ENCODE results near the gene STXBP5.

The STXBP5 gene

GRCh38 chr6:147167576-147168461 lies 36.4 kb upstream of the STXBP5 start:
- TF ChIP-seq GATA2 (IDR thresholded peaks at IDR 0.05; ENCODE audit: low read depth, low read length) (no peak), GATA3 (IDR thresholded peaks at IDR 0.05; ENCODE audit: low read depth, low read length) (no peak)

- TF ChIP-seq GATA3 (IDR thresholded peaks at IDR 0.05; ENCODE audit: low read depth, low read length) (no peak), GATA2 (IDR thresholded peaks at IDR 0.05; ENCODE audit: low read depth, low read length) (no peak)
These were observed 34.7 kb upstream of the STXBP5 start for GRCh38 chr6:147169529-147169928.

GRCh38 chr6:147170269-147170668 lies 33.9 kb upstream of the STXBP5 start:
- no peak for TF ChIP-seq GATA3 (IDR thresholded peaks at IDR 0.05; ENCODE audit: low read depth, low read length)
- TF ChIP-seq GATA2 (IDR thresholded peaks at IDR 0.05; ENCODE audit: low read depth, low read length), result no peak

GRCh38 chr6:147173140-147173539 lies 31.1 kb upstream of the STXBP5 start:
- no peak for TF ChIP-seq GATA2 (IDR thresholded peaks at IDR 0.05; ENCODE audit: low read depth, low read length)
- TF ChIP-seq GATA3 (IDR thresholded peaks at IDR 0.05; ENCODE audit: low read depth, low read length), result no peak

GRCh38 chr6:147173675-147174308 lies 30.4 kb upstream of the STXBP5 start:
- no peak for TF ChIP-seq GATA2 (IDR thresholded peaks at IDR 0.05; ENCODE audit: low read depth, low read length)
- no peak for TF ChIP-seq GATA3 (IDR thresholded peaks at IDR 0.05; ENCODE audit: low read depth, low read length)

- TF ChIP-seq GATA3 (IDR thresholded peaks at IDR 0.05; ENCODE audit: low read depth, low read length), result no peak
- TF ChIP-seq GATA2 (IDR thresholded peaks at IDR 0.05; ENCODE audit: low read depth, low read length), result no peak
These were observed 27.4 kb upstream of the STXBP5 start for GRCh38 chr6:147176795-147177194.

- TF ChIP-seq GATA3 (IDR thresholded peaks at IDR 0.05; ENCODE audit: low read depth, low read length) (no peak), GATA2 (IDR thresholded peaks at IDR 0.05; ENCODE audit: low read depth, low read length) (no peak)
These were observed 26.9 kb upstream of the STXBP5 start for GRCh38 chr6:147177286-147177685.

GRCh38 chr6:147178355-147178754 lies 25.9 kb upstream of the STXBP5 start:
- TF ChIP-seq GATA3 (IDR thresholded peaks at IDR 0.05; ENCODE audit: low read depth, low read length) (no peak), GATA2 (IDR thresholded peaks at IDR 0.05; ENCODE audit: low read depth, low read length) (no peak)

GRCh38 chr6:147179809-147180208 lies 24.4 kb upstream of the STXBP5 start:
- no peak for TF ChIP-seq GATA2 (IDR thresholded peaks at IDR 0.05; ENCODE audit: low read depth, low read length)
- no peak for TF ChIP-seq GATA3 (IDR thresholded peaks at IDR 0.05; ENCODE audit: low read depth, low read length)

GRCh38 chr6:147180926-147181325 lies 23.3 kb upstream of the STXBP5 start:
- TF ChIP-seq GATA3 (IDR thresholded peaks at IDR 0.05; ENCODE audit: low read depth, low read length) (no peak), GATA2 (IDR thresholded peaks at IDR 0.05; ENCODE audit: low read depth, low read length) (no peak)

GRCh38 chr6:147184379-147184778 lies 19.8 kb upstream of the STXBP5 start:
- no peak for TF ChIP-seq GATA2 (IDR thresholded peaks at IDR 0.05; ENCODE audit: low read depth, low read length)
- TF ChIP-seq GATA3 (IDR thresholded peaks at IDR 0.05; ENCODE audit: low read depth, low read length), result no peak

GRCh38 chr6:147185216-147185615 lies 19.0 kb upstream of the STXBP5 start:
- TF ChIP-seq GATA3 (IDR thresholded peaks at IDR 0.05; ENCODE audit: low read depth, low read length) (no peak), GATA2 (IDR thresholded peaks at IDR 0.05; ENCODE audit: low read depth, low read length) (no peak)

GRCh38 chr6:147190556-147190955 lies 13.7 kb upstream of the STXBP5 start:
- no peak for TF ChIP-seq GATA3 (IDR thresholded peaks at IDR 0.05; ENCODE audit: low read depth, low read length)
- no peak for TF ChIP-seq GATA2 (IDR thresholded peaks at IDR 0.05; ENCODE audit: low read depth, low read length)

- TF ChIP-seq GATA2 (IDR thresholded peaks at IDR 0.05; ENCODE audit: low read depth, low read length) (no peak), GATA3 (IDR thresholded peaks at IDR 0.05; ENCODE audit: low read depth, low read length) (no peak)
These were observed 11.8 kb upstream of the STXBP5 start for GRCh38 chr6:147192278-147192911.
